Breast epithelium (tissue), 4 donors: ENCODE results near the gene LPP. TPM values are rescaled to one million over a fixed set of nuclear protein-coding genes. Genes with fewer than 3 reads are reported as not detected.

Experiments used
- DNase-seq, 2 donors: peaks; one replicate each; pipeline ENCODE4 v3.0.0-alpha.2; 2019; ENCODE audit warnings: low spot score in 2 of 2
- H3K27ac ChIP-seq, 2 donors: fragments of 200-600 bp; sonication (generic) in 1 of 2; one replicate each; pipeline ENCODE4 v1.5.1; 2016 to 2019; ENCODE audit warnings: mild to moderate bottlenecking in 1 of 2
- H3K27me3 ChIP-seq, 2 donors: fragments of 200-600 bp; sonication (generic) in 1 of 2; one replicate each; pipeline versions ENCODE4 v1.5.1 to v1.6.0; 2017 to 2019; ENCODE audit warnings: control low read depth in 1 of 2, mild to moderate bottlenecking in 1 of 2
- H3K36me3 ChIP-seq: fragments of 200-600 bp; one replicate; pipeline ENCODE4 v1.5.1; 2019
- H3K4me1 ChIP-seq, 2 donors: fragments of 200-600 bp; sonication (generic); one replicate each; pipeline ENCODE4 v1.5.1; 2016 to 2019; ENCODE audit warnings: control low read depth in 1 of 2
- H3K4me3 ChIP-seq, 3 donors: fragments of 200-600 bp; sonication (generic); 1 replicate in 2 of 3; 2 replicates in 1 of 3; pipeline ENCODE4 v1.5.1; 2016 to 2019; ENCODE audit warnings: mild to moderate bottlenecking in 3 of 3, moderate library complexity in 2 of 3
- H3K9me3 ChIP-seq, 2 donors: fragments of 200-600 bp; sonication (generic) in 1 of 2; one replicate each; pipeline ENCODE4 v1.5.1; 2016 to 2019; ENCODE audit warnings: control low read depth in 1 of 2
- CTCF ChIP-seq, 3 donors: fragments of 450-650 bp; IDR thresholded peaks; one replicate each; pipeline ENCODE4 v1.5.1; 2016 to 2017; ENCODE audit warnings: antibody characterized with exemption in 3 of 3, mild to moderate bottlenecking in 3 of 3, moderate library complexity in 3 of 3
- POLR2A ChIP-seq: fragments of 450-650 bp; IDR thresholded peaks from one replicate; pipeline ENCODE4 v1.6.1; 2016; ENCODE audit warnings: antibody characterized with exemption, mild to moderate bottlenecking, moderate library complexity
- POLR2AphosphoS5 ChIP-seq, 3 donors: sonication (generic); formaldehyde crosslinking; IDR thresholded peaks; one replicate each; pipeline ENCODE4 v1.6.1; 2017; ENCODE audit warnings: antibody characterized with exemption in 3 of 3
- intact Hi-C: fragments of 100-400 bp; cut with DNase I; formaldehyde crosslinking; loops from one replicate; pipeline ENCODE4 v1.15.1; 2023; ENCODE audit warnings: low total_unique reads
- total RNA-seq, 3 donors: library from RNA; depleted of rRNA; stranded (reverse); fragments of >200 nt; gene quantifications; one replicate each; pipeline ENCODE4 v1.1.0, GENCODE V29; 2016

The LPP gene
- total RNA-seq, 3 donors from 2014 or later, result 135 to 183 (median 147) TPM

- no peak for TF ChIP-seq CTCF (IDR thresholded peaks at IDR 0.05)
- no peak for TF ChIP-seq POLR2A
- no peak for TF ChIP-seq POLR2AphosphoS5 (IDR thresholded peaks at IDR 0.05)
- intact Hi-C loops, result no loop called here
- Histone ChIP-seq H3K4me3 (no peak overlapping the region), H3K36me3 (peaks cover 5% of the 10 kb centered on the region), H3K27me3 (no peaks in the 10 kb centered on the region), H3K27ac (no peak overlapping the region), H3K4me1 (peaks cover 0 to 2% of the 10 kb centered on the region in 2 donors), H3K9me3 (no peaks in the 10 kb centered on the region)
- DNase-seq, result no peak
Observed at GRCh38 chr3:188486126-188486525, 332.2 kb downstream of the LPP start.

GRCh38 chr3:188486952-188487351 lies 333.0 kb downstream of the LPP start:
- no peak overlapping the region for H3K27ac ChIP-seq
- peaks cover 0 to 6% of the 10 kb centered on the region in 2 donors for H3K4me1 ChIP-seq
- H3K27me3 ChIP-seq, result no peaks in the 10 kb centered on the region
- no peak for TF ChIP-seq POLR2AphosphoS5 (IDR thresholded peaks at IDR 0.05)
- no peak for TF ChIP-seq POLR2A
- TF ChIP-seq CTCF (IDR thresholded peaks at IDR 0.05), result no peak
- DNase-seq, result no peak
- H3K9me3 ChIP-seq, result no peaks in the 10 kb centered on the region
- H3K4me3 ChIP-seq, result no peak overlapping the region
- intact Hi-C loops, result no loop called here
- H3K36me3 ChIP-seq, result peaks cover 5% of the 10 kb centered on the region

GRCh38 chr3:188487652-188488051 lies 333.7 kb downstream of the LPP start:
- no peak for TF ChIP-seq CTCF (IDR thresholded peaks at IDR 0.05)
- no peak for TF ChIP-seq POLR2A
- intact Hi-C loops, result no loop called here

GRCh38 chr3:188488801-188489200 lies 334.8 kb downstream of the LPP start:
- intact Hi-C loops, result no loop called here
- H3K27ac ChIP-seq, result no peak overlapping the region
- TF ChIP-seq POLR2AphosphoS5 (IDR thresholded peaks at IDR 0.05) (no peak), POLR2A (no peak), CTCF (IDR thresholded peaks at IDR 0.05) (no peak)

More at GRCh38 chr3:188487652-188488051, 333.7 kb downstream of the LPP start:
- no peak overlapping the region for H3K4me3 ChIP-seq
- H3K27ac ChIP-seq, result no peak overlapping the region
- peaks cover 5% of the 10 kb centered on the region for H3K36me3 ChIP-seq
- H3K4me1 ChIP-seq, result peaks cover 0 to 6% of the 10 kb centered on the region in 2 donors
- no peaks in the 10 kb centered on the region for H3K27me3 ChIP-seq
- no peaks in the 10 kb centered on the region for H3K9me3 ChIP-seq
- DNase-seq, result no peak

GRCh38 chr3:188489639-188490405 lies 335.9 kb downstream of the LPP start:
- Histone ChIP-seq H3K27me3 (no peaks in the 10 kb centered on the region), H3K4me1 (peaks cover 0 to 6% of the 10 kb centered on the region in 2 donors), H3K9me3 (no peaks in the 10 kb centered on the region), H3K36me3 (peaks cover 5% of the 10 kb centered on the region), H3K4me3 (no peak overlapping the region), H3K27ac (no peak overlapping the region)
- TF ChIP-seq CTCF (IDR thresholded peaks at IDR 0.05) (no peak), POLR2AphosphoS5 (IDR thresholded peaks at IDR 0.05) (no peak), POLR2A (no peak)
- DNase-seq, result no peak
- intact Hi-C loops, result no loop called here

More at GRCh38 chr3:188488801-188489200, 334.8 kb downstream of the LPP start:
- H3K9me3 ChIP-seq, result no peaks in the 10 kb centered on the region
- no peak for DNase-seq
- no peaks in the 10 kb centered on the region for H3K27me3 ChIP-seq
- H3K4me1 ChIP-seq, result peaks cover 0 to 6% of the 10 kb centered on the region in 2 donors
- no peak overlapping the region for H3K4me3 ChIP-seq
- H3K36me3 ChIP-seq, result peaks cover 5% of the 10 kb centered on the region
